ENCODE measurements around the gene ANO9.
A peak's percentile ranks its signal among the peaks of the same experiment; 100 is the strongest.

ANO9 gene

GRCh38 chr11:477052-477715 is 35.4 kb upstream of the ANO9 start:
- H3K4me1 ChIP-seq (ENCODE audit: control insufficient read depth in 1 of 2, insufficient read depth in 2 of 2, low read length in 2 of 2): peaks cover 0 to 13% of the 10 kb centered on the region in 2 experiments
- no peak overlapping the region for H2BK12ac ChIP-seq (ENCODE audit: low read length)
- H2BK120ac ChIP-seq (ENCODE audit: insufficient read depth, low read length, poor library complexity): no peak overlapping the region
- no peak overlapping the region for H4K91ac ChIP-seq (ENCODE audit: low read depth, low read length)
- no peak for DNase-seq
- H3K27ac ChIP-seq (ENCODE audit: low read depth, low read length): no peak overlapping the region
- H2AK5ac ChIP-seq (ENCODE audit: low read length): no peak overlapping the region
- no peak overlapping the region for H3K4me2 ChIP-seq (ENCODE audit: low read length)
- H4K12ac ChIP-seq (ENCODE audit: low read depth, low read length): no peak overlapping the region
- no peaks in the 10 kb centered on the region for H3K27me3 ChIP-seq (ENCODE audit: insufficient read depth, low read length)
- H3K79me1 ChIP-seq (ENCODE audit: low read length): no peaks in the 10 kb centered on the region
- no peak overlapping the region for H2AFZ ChIP-seq (ENCODE audit: insufficient read depth, low read length, poor library complexity)
- H3K18ac ChIP-seq (ENCODE audit: low read length): no peak overlapping the region
- H3K36me3 ChIP-seq (ENCODE audit: control insufficient read depth in 1 of 2, insufficient read depth in 2 of 2, low read length in 2 of 2): peaks cover 12 to 16% of the 10 kb centered on the region in 2 experiments
- H3K9me3 ChIP-seq (ENCODE audit: insufficient read depth, low read depth, low read length): peaks cover 5% of the 10 kb centered on the region
- no CpG with 5 or more reads among the region's 16 CpGs for WGBS (ENCODE audit: extremely low coverage, insufficient coverage, insufficient read length)
- no peaks in the 10 kb centered on the region for H3K79me2 ChIP-seq (ENCODE audit: control insufficient read depth, insufficient read depth, low read length, poor library complexity)
- H3K23ac ChIP-seq (ENCODE audit: low read length): no peak overlapping the region
- H3K4me3 ChIP-seq (ENCODE audit: low read depth, low read length): no peak overlapping the region
- H2BK5ac ChIP-seq (ENCODE audit: low read depth, low read length, poor library complexity): no peak overlapping the region
- no peak overlapping the region for H3K9ac ChIP-seq (ENCODE audit: low read length)
- H3K4ac ChIP-seq (ENCODE audit: low read depth, low read length): no peak overlapping the region
- no peak overlapping the region for H3K14ac ChIP-seq (ENCODE audit: low read length)
- no peak overlapping the region for H4K8ac ChIP-seq (ENCODE audit: low read depth, low read length)

DNA sequence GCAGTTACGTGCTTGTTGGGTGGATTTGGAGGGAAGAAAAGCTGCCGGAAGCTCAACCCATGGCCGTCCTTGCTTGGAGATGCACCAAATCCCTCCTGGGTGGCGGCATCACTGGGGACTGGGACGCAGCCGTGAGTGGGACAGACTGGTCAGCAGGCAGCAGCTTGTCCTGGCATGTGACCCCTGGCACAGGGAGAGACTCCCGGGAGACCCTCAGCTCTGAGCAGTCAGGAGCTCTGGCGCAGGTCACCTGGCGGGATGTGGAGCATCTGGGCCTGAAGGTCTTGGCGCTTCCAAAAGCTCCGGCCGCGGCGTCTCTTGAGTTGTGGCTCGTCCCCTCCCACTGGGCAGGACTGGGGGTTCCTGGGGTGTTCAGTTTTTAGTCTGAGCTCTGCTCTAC is 34.6 kb upstream of the ANO9 start:
- Histone ChIP-seq H3K27me3 (ENCODE audit: insufficient read depth, low read length) (no peaks in the 10 kb centered on the region), H3K4ac (ENCODE audit: low read depth, low read length) (no peak overlapping the region)
- no CpG with 5 or more reads among the region's 15 CpGs for WGBS (ENCODE audit: extremely low coverage, insufficient coverage, insufficient read length)

GRCh38 chr11:475941-476340 is 34.1 kb upstream of the ANO9 start:
- no peak overlapping the region for H2AFZ ChIP-seq (ENCODE audit: insufficient read depth, low read length, poor library complexity)
- WGBS (ENCODE audit: extremely low coverage, insufficient coverage, insufficient read length): no CpG with 5 or more reads among the region's 9 CpGs

More for the DNA sequence above, 34.6 kb upstream of the ANO9 start:
- no peak overlapping the region for H2BK12ac ChIP-seq (ENCODE audit: low read length)
- H2BK120ac ChIP-seq (ENCODE audit: insufficient read depth, low read length, poor library complexity): no peak overlapping the region
- H2AK5ac ChIP-seq (ENCODE audit: low read length): peak overlapping the region; percentile 21
- no peak overlapping the region for H4K8ac ChIP-seq (ENCODE audit: low read depth, low read length)
- H3K27ac ChIP-seq (ENCODE audit: low read depth, low read length): no peak overlapping the region
- peaks cover 5% of the 10 kb centered on the region for H3K9me3 ChIP-seq (ENCODE audit: insufficient read depth, low read depth, low read length)
- H3K4me3 ChIP-seq (ENCODE audit: low read depth, low read length): no peak overlapping the region
- no peak overlapping the region for H3K9ac ChIP-seq (ENCODE audit: low read length)
- H3K4me2 ChIP-seq (ENCODE audit: low read length): no peak overlapping the region
- no peak overlapping the region for H4K91ac ChIP-seq (ENCODE audit: low read depth, low read length)
- no peak overlapping the region for H3K23ac ChIP-seq (ENCODE audit: low read length)
- H3K4me1 ChIP-seq (ENCODE audit: control insufficient read depth in 1 of 2, insufficient read depth in 2 of 2, low read length in 2 of 2): peaks cover 0 to 13% of the 10 kb centered on the region in 2 experiments
- no peaks in the 10 kb centered on the region for H3K79me1 ChIP-seq (ENCODE audit: low read length)
- H4K12ac ChIP-seq (ENCODE audit: low read depth, low read length): no peak overlapping the region
- no peaks in the 10 kb centered on the region for H3K79me2 ChIP-seq (ENCODE audit: control insufficient read depth, insufficient read depth, low read length, poor library complexity)
- H3K18ac ChIP-seq (ENCODE audit: low read length): peak overlapping the region; percentile 61
- DNase-seq: no peak
- H3K36me3 ChIP-seq (ENCODE audit: control insufficient read depth in 1 of 2, insufficient read depth in 2 of 2, low read length in 2 of 2): peaks cover 12 to 16% of the 10 kb centered on the region in 2 experiments
- no peak overlapping the region for H2AFZ ChIP-seq (ENCODE audit: insufficient read depth, low read length, poor library complexity)
- no peak overlapping the region for H3K14ac ChIP-seq (ENCODE audit: low read length)
- H2BK5ac ChIP-seq (ENCODE audit: low read depth, low read length, poor library complexity): no peak overlapping the region

GRCh38 chr11:474914-475506 is 33.2 kb upstream of the ANO9 start:
- DNase-seq: no peak
- H2AK5ac ChIP-seq (ENCODE audit: low read length): no peak overlapping the region
- no peak overlapping the region for H4K8ac ChIP-seq (ENCODE audit: low read depth, low read length)
- no peak overlapping the region for H3K4me3 ChIP-seq (ENCODE audit: low read depth, low read length)
- H3K14ac ChIP-seq (ENCODE audit: low read length): no peak overlapping the region
- H3K79me2 ChIP-seq (ENCODE audit: control insufficient read depth, insufficient read depth, low read length, poor library complexity): peaks cover under 1% of the 10 kb centered on the region
- no CpG with 5 or more reads among the region's 48 CpGs for WGBS (ENCODE audit: extremely low coverage, insufficient coverage, insufficient read length)
- H4K91ac ChIP-seq (ENCODE audit: low read depth, low read length): no peak overlapping the region
- H3K4me1 ChIP-seq (ENCODE audit: control insufficient read depth in 1 of 2, insufficient read depth in 2 of 2, low read length in 2 of 2): peaks cover 3 to 15% of the 10 kb centered on the region in 2 experiments
- H3K4ac ChIP-seq (ENCODE audit: low read depth, low read length): no peak overlapping the region
- peak overlapping the region; percentile 10 for H3K9ac ChIP-seq (ENCODE audit: low read length)
- H3K9me3 ChIP-seq (ENCODE audit: insufficient read depth, low read depth, low read length): peaks cover 5% of the 10 kb centered on the region
- no peaks in the 10 kb centered on the region for H3K27me3 ChIP-seq (ENCODE audit: insufficient read depth, low read length)
- H2BK120ac ChIP-seq (ENCODE audit: insufficient read depth, low read length, poor library complexity): no peak overlapping the region
- no peak overlapping the region for H3K27ac ChIP-seq (ENCODE audit: low read depth, low read length)
- no peak overlapping the region for H3K23ac ChIP-seq (ENCODE audit: low read length)
- H3K36me3 ChIP-seq (ENCODE audit: control insufficient read depth in 1 of 2, insufficient read depth in 2 of 2, low read length in 2 of 2): peaks cover 12 to 17% of the 10 kb centered on the region in 2 experiments
- no peak overlapping the region for H3K18ac ChIP-seq (ENCODE audit: low read length)
- no peak overlapping the region for H2BK12ac ChIP-seq (ENCODE audit: low read length)
- H4K12ac ChIP-seq (ENCODE audit: low read depth, low read length): no peak overlapping the region
- H2AFZ ChIP-seq (ENCODE audit: insufficient read depth, low read length, poor library complexity): no peak overlapping the region
- no peak overlapping the region for H2BK5ac ChIP-seq (ENCODE audit: low read depth, low read length, poor library complexity)
- H3K4me2 ChIP-seq (ENCODE audit: low read length): no peak overlapping the region
- peaks cover under 1% of the 10 kb centered on the region for H3K79me1 ChIP-seq (ENCODE audit: low read length)

More at GRCh38 chr11:475941-476340, 34.1 kb upstream of the ANO9 start:
- Histone ChIP-seq H3K4me3 (ENCODE audit: low read depth, low read length) (no peak overlapping the region), H3K79me1 (ENCODE audit: low read length) (no peaks in the 10 kb centered on the region), H3K4me2 (ENCODE audit: low read length) (no peak overlapping the region), H2BK5ac (ENCODE audit: low read depth, low read length, poor library complexity) (no peak overlapping the region), H2BK120ac (ENCODE audit: insufficient read depth, low read length, poor library complexity) (no peak overlapping the region), H3K23ac (ENCODE audit: low read length) (no peak overlapping the region), H2AK5ac (ENCODE audit: low read length) (no peak overlapping the region), H4K91ac (ENCODE audit: low read depth, low read length) (no peak overlapping the region), H4K8ac (ENCODE audit: low read depth, low read length) (no peak overlapping the region), H3K4me1 (ENCODE audit: control insufficient read depth in 1 of 2, insufficient read depth in 2 of 2, low read length in 2 of 2) (peaks cover 0 to 13% of the 10 kb centered on the region in 2 experiments), H3K9ac (ENCODE audit: low read length) (no peak overlapping the region), H3K14ac (ENCODE audit: low read length) (peak overlapping the region; percentile 20), H3K4ac (ENCODE audit: low read depth, low read length) (peak overlapping the region; percentile 21), H3K79me2 (ENCODE audit: control insufficient read depth, insufficient read depth, low read length, poor library complexity) (no peaks in the 10 kb centered on the region), H3K9me3 (ENCODE audit: insufficient read depth, low read depth, low read length) (peaks cover 5% of the 10 kb centered on the region), H3K18ac (ENCODE audit: low read length) (peak overlapping the region; percentile 61), H3K27ac (ENCODE audit: low read depth, low read length) (no peak overlapping the region), H4K12ac (ENCODE audit: low read depth, low read length) (no peak overlapping the region), H3K36me3 (ENCODE audit: control insufficient read depth in 1 of 2, insufficient read depth in 2 of 2, low read length in 2 of 2) (peaks cover 12 to 16% of the 10 kb centered on the region in 2 experiments), H3K27me3 (ENCODE audit: insufficient read depth, low read length) (no peaks in the 10 kb centered on the region), H2BK12ac (ENCODE audit: low read length) (no peak overlapping the region)
- no peak for DNase-seq
